Measurements from ENCODE around the gene GATA6.

The GATA6 gene

DNA sequence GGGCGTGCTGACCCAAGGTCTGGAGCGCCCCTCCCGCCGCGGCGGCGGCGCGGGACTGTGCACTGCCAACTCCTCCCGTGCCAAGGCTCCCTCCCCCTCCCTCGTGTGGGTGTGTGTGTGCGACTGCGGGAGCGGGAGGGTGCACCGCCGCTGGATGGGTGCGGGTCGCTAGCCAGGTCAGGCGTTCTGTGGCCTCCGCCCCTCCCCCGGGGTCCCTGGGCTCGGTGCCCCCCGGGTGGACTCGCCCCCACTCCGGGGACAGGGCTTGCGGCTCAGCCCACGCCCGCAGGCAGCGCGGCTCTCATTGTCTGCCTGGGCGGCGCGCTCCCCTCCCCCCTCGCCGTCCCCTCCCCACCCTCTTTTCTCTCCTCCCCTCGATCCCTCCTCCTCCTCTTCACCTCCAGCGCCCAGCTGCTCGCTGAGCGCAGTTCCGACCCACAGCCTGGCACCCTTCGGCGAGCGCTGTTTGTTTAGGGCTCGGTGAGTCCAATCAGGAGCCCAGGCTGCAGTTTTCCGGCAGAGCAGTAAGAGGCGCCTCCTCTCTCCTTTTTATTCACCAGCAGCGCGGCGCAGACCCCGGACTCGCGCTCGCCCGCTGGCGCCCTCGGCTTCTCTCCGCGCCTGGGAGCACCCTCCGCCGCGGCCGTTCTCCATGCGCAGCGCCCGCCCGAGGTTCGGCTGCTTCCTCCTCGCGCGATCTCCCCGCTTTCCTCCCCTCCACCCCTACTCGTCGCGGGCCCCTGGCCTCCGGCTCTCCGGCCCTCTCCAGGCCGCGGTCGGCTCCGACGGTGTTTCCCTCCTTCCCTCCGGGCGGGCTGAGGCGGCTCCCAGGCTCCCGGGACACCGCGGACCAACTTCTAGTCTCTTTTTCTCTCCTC, at the start of gene GATA6:
TSS of gene GATA6 (plus strand) at position 579 of the 878 bp plus-strand sequence. CDS start 1,556 bp downstream, outside the sequence.
- DNase-seq (ENCODE audit: low spot score): peak; percentile 86

DNA sequence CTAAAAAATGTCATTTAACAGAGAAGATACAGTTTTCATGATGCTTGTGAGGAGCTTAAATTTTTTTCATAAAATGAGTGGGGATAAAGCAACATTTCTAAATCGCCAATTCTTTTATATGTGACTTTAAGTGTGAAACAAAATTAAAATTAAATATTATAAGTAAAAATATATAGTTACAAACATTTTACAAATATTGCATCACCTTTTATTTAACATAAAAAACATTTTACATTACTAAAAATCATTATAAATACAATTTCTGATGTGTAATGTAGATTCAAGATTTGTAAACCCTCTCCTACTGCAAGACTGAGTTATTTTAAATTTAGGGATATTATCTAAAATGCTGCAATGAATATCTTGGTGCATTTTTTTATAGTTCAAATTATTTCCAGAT, 44.4 kb upstream of the GATA6 start:
- no peak for DNase-seq (ENCODE audit: low spot score)

GRCh38 chr18:22128954-22129353, 40.4 kb upstream of the GATA6 start:
- DNase-seq (ENCODE audit: low spot score): no peak

GRCh38 chr18:22129778-22130177, 39.6 kb upstream of the GATA6 start:
- DNase-seq (ENCODE audit: low spot score): no peak

- no peak for DNase-seq (ENCODE audit: low spot score)
Measured at GRCh38 chr18:22132258-22132657, 37.1 kb upstream of the GATA6 start.

DNA sequence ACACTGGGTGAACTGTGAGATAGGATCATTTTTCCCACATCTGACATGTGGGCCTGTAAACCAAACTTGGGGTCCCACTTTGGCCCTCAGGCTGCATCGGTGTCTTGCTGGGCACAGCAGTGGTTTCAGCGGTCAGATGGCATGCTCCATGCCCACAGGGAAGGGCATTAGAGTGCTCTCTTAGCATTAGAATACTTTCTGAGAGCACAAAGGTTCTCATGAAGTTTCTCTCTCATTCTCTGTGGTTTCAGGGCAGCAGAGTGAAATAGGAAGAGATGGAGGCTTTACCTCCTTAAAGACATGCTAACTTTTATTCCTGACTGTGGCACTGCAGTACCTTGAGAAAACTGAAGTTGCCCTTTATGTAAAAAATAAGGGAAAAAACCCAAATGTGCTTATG, 36.6 kb upstream of the GATA6 start:
- DNase-seq (ENCODE audit: low spot score): no peak

- DNase-seq (ENCODE audit: low spot score): no peak
Measured at GRCh38 chr18:22136395-22136794, 33.0 kb upstream of the GATA6 start.

DNA sequence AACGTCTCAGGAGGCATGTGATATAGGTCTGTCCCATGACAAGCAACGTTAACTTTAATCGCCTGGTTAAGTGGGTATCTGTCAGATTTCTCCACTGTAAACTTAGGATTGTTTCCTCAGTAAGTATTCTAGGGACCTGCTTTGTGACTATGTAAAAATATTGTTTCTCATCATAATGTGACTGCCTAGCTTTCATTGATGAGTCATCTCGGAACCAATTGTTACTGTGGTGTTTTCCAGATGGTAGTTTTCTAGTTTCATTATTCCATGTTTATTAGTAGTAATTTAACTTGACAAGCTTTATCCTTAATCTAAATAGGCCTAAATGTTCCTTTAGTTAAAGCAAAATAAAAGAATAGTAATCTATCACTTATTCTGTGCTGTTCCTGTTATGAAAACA, 28.2 kb upstream of the GATA6 start:
- DNase-seq (ENCODE audit: low spot score): no peak

DNA sequence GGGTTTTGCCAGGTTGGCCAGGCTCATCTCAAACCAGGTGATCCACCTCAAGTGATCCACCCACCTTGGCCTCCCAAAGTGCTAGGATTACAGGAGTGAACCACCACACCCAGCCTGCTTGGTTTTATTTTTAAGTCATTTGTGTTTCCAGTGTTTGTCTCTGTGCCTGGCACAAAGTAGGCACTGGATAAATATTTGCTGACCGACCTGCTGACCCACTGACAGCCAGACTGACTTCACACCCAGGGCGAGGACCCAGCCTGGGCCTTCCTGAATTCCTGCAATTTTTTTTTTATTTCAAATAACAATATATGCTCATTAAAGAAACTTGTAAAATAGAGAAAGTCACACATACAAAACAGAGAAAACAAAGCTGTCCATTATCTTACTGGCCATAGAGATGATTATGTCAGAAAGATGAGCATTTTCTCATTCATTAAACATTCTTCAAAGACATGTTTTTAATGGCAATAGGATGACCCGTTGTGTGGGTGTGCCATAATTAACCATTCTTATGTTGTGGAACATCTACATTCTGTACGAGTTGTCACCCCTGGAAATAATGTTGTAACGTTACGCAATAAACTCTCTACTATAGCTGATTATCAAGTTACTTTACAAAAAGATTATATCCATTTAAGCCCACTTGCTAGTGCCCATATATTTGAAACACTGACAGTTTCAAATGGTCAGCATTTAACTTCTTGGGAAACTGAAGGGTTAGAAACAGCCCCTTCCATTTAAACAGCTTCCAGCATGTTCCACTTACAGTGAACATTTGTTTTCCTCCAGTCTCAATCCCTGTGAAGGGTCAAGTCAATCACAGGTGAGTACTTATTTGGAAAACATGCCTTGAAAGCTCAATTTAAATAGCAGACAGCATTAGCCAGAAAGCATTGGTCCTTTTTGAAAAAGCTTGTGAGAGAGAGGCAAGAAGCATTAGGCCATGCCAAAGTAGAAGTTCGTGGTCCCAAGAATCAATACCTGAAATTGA, 25.7 kb upstream of the GATA6 start:
- DNase-seq (ENCODE audit: low spot score): no peak

- DNase-seq (ENCODE audit: low spot score): no peak
Measured at GRCh38 chr18:22145160-22145559, 24.2 kb upstream of the GATA6 start.

- no peak for DNase-seq (ENCODE audit: low spot score)
Measured at GRCh38 chr18:22149710-22150109, 19.7 kb upstream of the GATA6 start.

DNA sequence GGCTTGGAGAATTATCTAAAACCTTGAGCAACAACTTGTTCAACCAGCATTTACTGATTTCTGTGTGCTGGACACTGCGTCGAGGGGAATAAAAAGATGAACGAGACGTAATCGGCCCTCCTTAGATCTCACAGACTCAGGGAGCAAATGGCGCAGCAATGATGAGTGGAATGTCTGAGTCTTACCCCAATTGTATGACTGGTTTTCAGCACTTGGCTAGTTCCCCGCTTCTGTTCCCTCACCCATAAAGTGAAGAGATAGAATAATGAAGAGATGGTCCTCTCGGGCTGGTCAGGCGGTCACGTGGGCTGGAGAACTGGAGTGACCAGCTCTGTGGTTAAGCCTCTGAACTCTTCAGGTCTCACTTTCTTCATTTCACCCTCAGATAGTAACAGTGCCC, 17.3 kb upstream of the GATA6 start:
- DNase-seq (ENCODE audit: low spot score): no peak

DNA sequence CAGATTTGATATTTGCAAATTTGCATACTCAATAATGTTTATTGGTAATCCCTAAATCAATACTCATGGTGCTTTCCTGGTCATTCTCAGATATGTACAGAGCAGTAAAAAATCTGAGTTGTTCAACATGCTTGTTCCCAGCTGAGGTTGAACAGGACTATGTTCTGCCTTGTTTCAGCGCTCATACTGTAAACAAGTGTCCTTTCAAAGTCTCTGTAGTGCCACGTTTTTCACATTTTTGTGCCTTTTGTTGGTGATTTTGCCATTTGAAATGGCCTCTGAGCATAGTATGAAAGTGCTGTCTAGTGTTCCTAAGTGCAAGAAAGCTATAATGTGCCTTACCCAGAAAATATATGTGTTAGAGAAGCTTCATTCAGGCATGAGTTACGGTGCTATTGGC, 16.0 kb upstream of the GATA6 start:
- DNase-seq (ENCODE audit: low spot score): no peak

GRCh38 chr18:22155584-22155983, 13.8 kb upstream of the GATA6 start:
- DNase-seq (ENCODE audit: low spot score): no peak

- DNase-seq (ENCODE audit: low spot score): no peak
Measured at GRCh38 chr18:22159014-22159413, 10.4 kb upstream of the GATA6 start.

DNA sequence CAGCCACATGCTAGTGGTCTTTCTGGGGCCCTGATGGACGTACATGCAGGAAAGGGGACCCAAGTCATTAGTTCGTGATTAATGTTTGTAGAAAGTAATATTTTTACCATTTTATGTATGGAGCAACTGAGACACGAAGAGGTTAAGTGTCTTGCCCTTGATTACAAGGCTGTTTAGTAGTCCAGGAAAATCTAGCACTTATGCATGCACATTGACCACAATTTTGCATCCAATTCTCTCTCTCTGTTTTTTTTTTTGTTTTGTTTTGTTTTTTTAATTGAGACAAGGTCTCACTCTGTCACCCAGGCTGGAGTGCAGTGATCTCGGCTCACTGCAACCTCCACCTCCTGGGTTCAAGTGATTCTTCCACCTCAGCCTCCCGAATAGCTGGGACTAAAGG, 8.3 kb upstream of the GATA6 start:
- no peak for DNase-seq (ENCODE audit: low spot score)

DNA sequence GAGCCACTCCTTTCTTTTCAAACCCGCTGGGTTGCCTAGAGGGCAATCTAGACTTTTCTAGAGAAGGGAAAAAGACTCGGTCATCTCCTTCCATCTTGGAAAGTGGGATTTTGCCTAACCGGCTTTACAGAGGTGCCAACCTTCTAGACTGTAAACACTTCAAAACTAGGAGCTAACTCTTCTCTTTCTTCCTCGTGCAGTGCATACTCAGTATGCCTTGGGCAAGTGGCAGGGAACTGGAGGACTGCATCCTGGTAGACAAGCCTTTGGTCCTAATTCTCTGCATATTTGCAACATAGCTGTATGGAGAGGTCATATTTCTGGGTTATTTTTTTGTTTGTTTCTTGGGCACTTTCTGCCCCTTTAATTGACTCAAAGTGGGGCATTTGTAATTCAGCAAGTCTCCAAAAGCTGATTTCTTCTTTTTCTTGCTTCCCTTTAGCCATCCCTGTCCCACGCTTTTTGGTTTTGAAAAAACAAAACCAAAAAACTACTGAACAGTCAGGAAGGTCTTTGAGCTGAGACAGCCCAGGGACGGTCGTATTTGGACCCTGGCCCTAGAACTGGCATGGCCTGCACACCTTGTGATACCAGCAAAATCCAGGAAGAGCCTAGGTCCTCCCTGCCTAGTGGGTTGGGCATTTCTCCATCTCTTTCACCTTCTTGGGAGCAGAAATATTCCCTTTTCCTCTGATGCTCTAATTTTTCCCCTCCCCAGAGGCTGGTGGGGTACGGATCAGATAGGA, 5.8 kb upstream of the GATA6 start:
- DNase-seq (ENCODE audit: low spot score): no peak

DNA sequence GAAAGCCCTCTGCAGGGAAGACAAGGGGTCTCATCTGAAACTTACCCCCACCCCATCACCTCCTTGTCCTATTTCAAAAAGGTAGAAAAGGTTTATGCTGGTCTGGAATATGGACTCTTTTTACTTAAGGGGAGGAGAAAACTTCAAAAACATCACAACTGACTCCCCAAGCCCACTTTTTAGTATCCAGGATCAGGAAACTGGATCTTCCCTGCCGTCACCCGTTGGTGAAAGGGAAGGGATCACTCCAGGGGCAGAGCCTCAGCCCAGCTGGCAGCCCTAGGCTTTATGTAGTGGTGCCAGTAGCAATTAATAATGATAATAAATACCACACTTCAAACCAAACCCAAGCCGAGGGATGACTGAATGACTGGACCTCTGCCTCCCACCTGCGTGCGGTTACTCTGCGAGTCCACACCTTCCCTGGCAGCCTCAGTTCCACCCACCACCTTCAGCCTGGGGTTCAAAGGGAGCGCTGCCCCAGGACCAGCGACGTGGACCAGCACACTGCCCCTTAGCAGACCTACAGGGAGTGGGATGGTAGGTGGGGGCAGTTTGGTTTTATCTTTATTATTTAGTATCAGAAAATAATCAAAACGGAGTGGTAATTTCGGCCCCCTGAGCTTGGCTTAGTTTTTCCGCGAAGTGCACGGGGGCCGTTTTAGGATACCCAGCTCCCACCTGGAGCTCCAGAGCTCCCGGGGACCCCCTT, 4.9 kb upstream of the GATA6 start:
- DNase-seq (ENCODE audit: low spot score): no peak

DNA sequence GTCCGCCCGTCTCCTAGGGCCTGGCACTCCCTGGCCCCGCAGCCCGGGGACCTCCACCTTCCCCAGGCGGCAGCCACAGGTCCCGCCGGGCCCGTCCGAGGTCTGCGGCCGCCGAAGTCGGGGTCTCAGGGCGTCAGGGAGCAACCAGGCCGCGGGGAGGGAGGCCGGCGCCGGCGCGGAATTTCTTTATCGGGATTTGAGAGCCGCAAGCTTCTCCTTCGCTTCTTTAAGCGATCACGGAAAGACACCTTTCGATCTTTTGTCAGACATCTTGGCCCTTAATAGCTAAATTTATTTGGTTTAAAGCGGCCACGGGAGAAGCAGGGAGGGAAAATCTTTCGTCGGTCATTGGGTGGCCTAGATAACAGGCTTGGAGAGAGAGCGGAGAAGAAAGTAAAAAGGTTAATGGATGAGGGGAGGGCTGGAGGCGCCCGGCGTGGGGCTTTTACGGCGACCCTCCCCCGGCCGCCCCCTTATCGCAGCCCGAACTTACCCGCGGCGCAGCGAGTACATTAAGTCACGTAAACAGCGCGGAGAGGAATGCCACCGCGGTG, 4.3 kb upstream of the GATA6 start:
- DNase-seq (ENCODE audit: low spot score): peak; percentile 69

GRCh38 chr18:22165603-22166068, 3.8 kb upstream of the GATA6 start:
- DNase-seq (ENCODE audit: low spot score): peak; percentile 57

Data from ecto neural progenitor cell (in vitro differentiated cells).